ENCODE measurements around the gene PRSS36. TPM values are rescaled to one million over a fixed set of nuclear protein-coding genes. Genes with fewer than 3 reads are reported as not detected.

PRSS36 gene
- total and polyA plus RNA-seq, 2 of the 4 experiments (the other 2 are of a cell fraction) = 0.18 to 0.55 TPM

DNA sequence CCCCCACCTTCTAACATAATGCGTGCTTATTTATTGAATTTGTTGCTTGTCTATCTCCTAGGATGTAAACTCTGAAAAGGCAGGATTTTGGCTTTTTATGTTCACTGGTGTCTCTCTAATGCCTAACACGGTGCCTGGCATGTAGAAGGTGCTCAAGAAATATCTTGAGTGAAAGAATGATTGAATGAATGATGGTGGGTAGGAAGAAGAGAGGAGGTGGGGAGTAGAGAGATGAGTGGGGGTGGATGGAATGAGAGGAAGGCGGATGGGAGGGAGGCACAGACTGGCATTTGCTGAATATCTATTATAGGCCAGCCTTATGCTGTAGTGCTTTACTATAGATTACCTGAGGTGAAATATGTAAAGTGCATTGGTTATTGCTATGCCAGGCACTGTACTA is 2.3 kb downstream of the PRSS36 start:
- Histone ChIP-seq H3K56ac (ENCODE audit: extremely low read depth, insufficient read depth, low read length) (no peak overlapping the region), H3K14ac (replicated peaks; ENCODE audit: low read depth, low read length) (no peak overlapping the region), H3K27me3 (ENCODE audit: control insufficient read depth, insufficient read depth, low read length) (peaks cover 37% of the 10 kb centered on the region), H3K18ac (ENCODE audit: low read depth, low read length) (no peak overlapping the region), H4K20me1 (ENCODE audit: insufficient read depth, low read length) (no peaks in the 10 kb centered on the region; the same call in 1 of the 2 replicates), H3K4me2 (ENCODE audit: low read depth, low read length) (no peak overlapping the region), H3K9ac (ENCODE audit: low read depth, low read length) (no peak overlapping the region), H2AFZ (replicated peaks; ENCODE audit: low read length, poor library complexity) (no peak overlapping the region), H2BK120ac (ENCODE audit: low read depth, low read length) (no peak overlapping the region), H4K5ac (ENCODE audit: low read depth, low read length) (no peak overlapping the region), H2BK15ac (ENCODE audit: low read depth, low read length) (no peak overlapping the region), H3K23ac (ENCODE audit: low read depth, low read length) (no peak overlapping the region), H3K36me3 (ENCODE audit: control insufficient read depth, insufficient read depth, low read length) (no peaks in the 10 kb centered on the region), H2AK9ac (replicated peaks; ENCODE audit: low read depth, low read length, poor library complexity) (no peak overlapping the region), H3K27ac (ENCODE audit: insufficient read depth, low read length) (no peak overlapping the region), H3K79me1 (ENCODE audit: low read depth in 1 of 2, low read length in 2 of 2) (no peaks in the 10 kb centered on the region), H3K9me3 (ENCODE audit: control insufficient read depth, insufficient read depth, low read length) (no peaks in the 10 kb centered on the region), H2AK5ac (ENCODE audit: low read depth, low read length) (no peak overlapping the region), H3K4ac (ENCODE audit: low read depth, low read length) (no peak overlapping the region), H3K4me1 (ENCODE audit: control insufficient read depth, insufficient read depth, low read length) (no peaks in the 10 kb centered on the region), H4K8ac (ENCODE audit: low read depth in 2 of 2, low read length in 2 of 2) (no peak overlapping the region), H3K9me1 (ENCODE audit: insufficient read depth, low read length) (no peaks in the 10 kb centered on the region), H3K4me3 (ENCODE audit: insufficient read depth, low read depth, low read length) (no peak overlapping the region), H2BK20ac (ENCODE audit: low read depth, low read length) (no peak overlapping the region), H2BK5ac (ENCODE audit: low read depth, low read length, poor library complexity, severe bottlenecking) (no peak overlapping the region), H4K91ac (ENCODE audit: insufficient read depth, low read depth, low read length) (no peak overlapping the region)
- intact Hi-C loops (cut with micrococcal nuclease) = no loop called here
- TF ChIP-seq, protein P1, sequence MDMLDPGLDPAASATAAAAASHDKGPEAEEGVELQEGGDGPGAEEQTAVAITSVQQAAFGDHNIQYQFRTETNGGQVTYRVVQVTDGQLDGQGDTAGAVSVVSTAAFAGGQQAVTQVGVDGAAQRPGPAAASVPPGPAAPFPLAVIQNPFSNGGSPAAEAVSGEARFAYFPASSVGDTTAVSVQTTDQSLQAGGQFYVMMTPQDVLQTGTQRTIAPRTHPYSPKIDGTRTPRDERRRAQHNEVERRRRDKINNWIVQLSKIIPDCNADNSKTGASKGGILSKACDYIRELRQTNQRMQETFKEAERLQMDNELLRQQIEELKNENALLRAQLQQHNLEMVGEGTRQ (IDR thresholded peaks at IDR 0.05; ENCODE audit: low read depth, low read length) = no peak
- TF ChIP-seq CEBPB (IDR thresholded peaks at IDR 0.05; ENCODE audit: low read depth, low read length) = no peak
- TF ChIP-seq POLR2A (IDR thresholded peaks at IDR 0.05; ENCODE audit: low read depth, low read length) = no peak
- no peak for TF ChIP-seq RFX5 (IDR thresholded peaks at IDR 0.05; ENCODE audit: low read depth, low read length)
- TF ChIP-seq CHD1 (IDR thresholded peaks at IDR 0.05; ENCODE audit: low read depth, low read length) = no peak
- TF ChIP-seq, protein P2, sequence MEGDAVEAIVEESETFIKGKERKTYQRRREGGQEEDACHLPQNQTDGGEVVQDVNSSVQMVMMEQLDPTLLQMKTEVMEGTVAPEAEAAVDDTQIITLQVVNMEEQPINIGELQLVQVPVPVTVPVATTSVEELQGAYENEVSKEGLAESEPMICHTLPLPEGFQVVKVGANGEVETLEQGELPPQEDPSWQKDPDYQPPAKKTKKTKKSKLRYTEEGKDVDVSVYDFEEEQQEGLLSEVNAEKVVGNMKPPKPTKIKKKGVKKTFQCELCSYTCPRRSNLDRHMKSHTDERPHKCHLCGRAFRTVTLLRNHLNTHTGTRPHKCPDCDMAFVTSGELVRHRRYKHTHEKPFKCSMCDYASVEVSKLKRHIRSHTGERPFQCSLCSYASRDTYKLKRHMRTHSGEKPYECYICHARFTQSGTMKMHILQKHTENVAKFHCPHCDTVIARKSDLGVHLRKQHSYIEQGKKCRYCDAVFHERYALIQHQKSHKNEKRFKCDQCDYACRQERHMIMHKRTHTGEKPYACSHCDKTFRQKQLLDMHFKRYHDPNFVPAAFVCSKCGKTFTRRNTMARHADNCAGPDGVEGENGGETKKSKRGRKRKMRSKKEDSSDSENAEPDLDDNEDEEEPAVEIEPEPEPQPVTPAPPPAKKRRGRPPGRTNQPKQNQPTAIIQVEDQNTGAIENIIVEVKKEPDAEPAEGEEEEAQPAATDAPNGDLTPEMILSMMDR (conservative IDR thresholded peaks at IDR 0.05; ENCODE audit: low read depth, low read length) = no peak
- no peak for TF ChIP-seq SMC3 (IDR thresholded peaks at IDR 0.05; ENCODE audit: low read depth, low read length)
- ATAC-seq (ENCODE audit: low read depth) = no peak
- CTCF ChIA-PET = no interaction called here
- dilution Hi-C loops (cut with HindIII; ENCODE audit: low sequenced_read_pairs, unreplicated experiment) = no loop called here
- WGBS, 2 experiments (ENCODE audit: extremely low coverage in 2 of 2, insufficient read length in 1 of 2) = 100% methylated on average over 1 of the region's 3 CpGs; no CpG with 5 or more reads in 1 of the 2 experiments
- in situ Hi-C loops (cut with MboI; ENCODE audit: low sequenced_read_pairs) = no loop called here
- POLR2A ChIA-PET (ENCODE audit: unreplicated experiment) = no interaction called here
- BruUV-seq (replicated peaks) = no TSS peak
- DNase-seq = no peak
